Fibroblast of the aortic adventitia (primary cell): ENCODE results near the gene ANKRD6. TPM values are rescaled to one million over a fixed set of nuclear protein-coding genes. Genes with fewer than 3 reads are reported as not detected.

ENCODE experiments used
- DNase-seq: peaks from one replicate; pipeline ENCODE4 v3.0.0-alpha.2; 2010; ENCODE audit warnings: low read depth
- H3K4me3 ChIP-seq: 2 replicates; pipeline ENCODE4 v1.5.1; 2011; ENCODE audit warnings: low read depth, mild to moderate bottlenecking, control low read depth, low read length, moderate library complexity
- CTCF ChIP-seq: IDR thresholded peaks from 2 replicates; pipeline ENCODE4 v1.5.1; 2011; ENCODE audit warnings: mild to moderate bottlenecking, low read length, control low read depth, inconsistent platforms; ENCODE audit not compliant: insufficient read depth
- total RNA-seq: library from RNA; depleted of rRNA; stranded (reverse); fragments of >200 nt; gene quantifications from 2 replicates; pipeline ENCODE4 v1.2.3, GENCODE V29; 2012; ENCODE audit warnings: low replicate concordance

The ANKRD6 gene
- total RNA-seq, 1 donor = 14.6 TPM

DNA sequence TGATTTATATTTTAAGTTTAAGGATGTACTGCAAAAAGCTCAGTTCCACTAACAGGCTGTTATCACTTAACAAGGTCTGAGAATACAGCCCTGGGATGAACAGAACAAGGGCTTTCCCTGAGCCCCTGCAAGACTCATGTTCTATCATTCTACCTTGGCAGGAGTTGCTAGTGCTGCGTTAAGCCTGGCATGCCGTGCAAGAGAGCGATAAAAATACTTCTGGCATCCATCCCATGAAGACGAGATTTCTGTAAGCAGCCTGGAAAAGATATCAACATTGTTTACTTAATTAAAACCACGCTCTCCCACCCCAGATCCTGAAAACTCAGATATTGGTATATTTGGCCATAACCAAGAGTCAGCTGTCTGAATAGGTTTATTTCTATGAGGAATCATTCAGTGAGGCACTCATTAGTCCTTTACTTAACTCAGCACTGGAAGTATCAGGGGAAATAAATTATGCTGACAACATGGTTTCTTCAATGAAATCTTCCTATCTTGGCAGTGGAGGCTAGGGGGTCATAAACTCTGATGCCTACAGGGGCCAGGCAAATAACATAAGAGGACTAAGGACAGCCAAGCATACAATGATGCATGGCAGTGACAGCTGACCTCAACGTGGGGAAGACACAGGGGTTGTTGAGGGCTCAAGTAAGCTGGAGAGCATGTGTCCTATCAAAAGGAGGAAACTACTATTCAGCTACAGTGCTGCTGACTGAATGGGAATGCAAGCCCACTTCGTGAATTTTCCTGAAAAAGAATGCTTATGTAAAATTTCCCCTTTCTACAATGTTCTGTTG is 243.2 kb downstream of the ANKRD6 start:
- peak; percentile 82 for DNase-seq
- no peak overlapping the region for H3K4me3 ChIP-seq
- TF ChIP-seq CTCF = no peak

DNA sequence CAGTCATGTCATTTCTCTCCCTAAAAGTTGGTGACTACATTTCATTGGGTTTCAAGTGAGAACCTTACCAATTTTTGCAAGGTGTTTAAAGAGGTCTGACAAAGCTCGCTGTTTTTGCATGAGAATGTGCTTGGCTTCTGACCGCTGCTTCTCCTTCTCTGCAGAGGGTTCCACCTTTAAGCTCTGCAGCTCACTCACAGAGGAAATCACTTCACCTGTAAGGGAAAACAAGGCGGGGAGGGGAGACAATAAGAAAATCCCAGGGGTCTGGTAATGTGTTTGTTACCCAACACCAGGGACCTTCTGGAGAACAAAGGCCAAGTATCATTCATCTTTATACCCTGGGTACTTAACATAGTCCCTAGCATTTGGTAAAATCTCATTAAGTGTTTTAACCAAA is 245.6 kb downstream of the ANKRD6 start:
- no peak overlapping the region for H3K4me3 ChIP-seq
- TF ChIP-seq CTCF = no peak
- DNase-seq = no peak

DNA sequence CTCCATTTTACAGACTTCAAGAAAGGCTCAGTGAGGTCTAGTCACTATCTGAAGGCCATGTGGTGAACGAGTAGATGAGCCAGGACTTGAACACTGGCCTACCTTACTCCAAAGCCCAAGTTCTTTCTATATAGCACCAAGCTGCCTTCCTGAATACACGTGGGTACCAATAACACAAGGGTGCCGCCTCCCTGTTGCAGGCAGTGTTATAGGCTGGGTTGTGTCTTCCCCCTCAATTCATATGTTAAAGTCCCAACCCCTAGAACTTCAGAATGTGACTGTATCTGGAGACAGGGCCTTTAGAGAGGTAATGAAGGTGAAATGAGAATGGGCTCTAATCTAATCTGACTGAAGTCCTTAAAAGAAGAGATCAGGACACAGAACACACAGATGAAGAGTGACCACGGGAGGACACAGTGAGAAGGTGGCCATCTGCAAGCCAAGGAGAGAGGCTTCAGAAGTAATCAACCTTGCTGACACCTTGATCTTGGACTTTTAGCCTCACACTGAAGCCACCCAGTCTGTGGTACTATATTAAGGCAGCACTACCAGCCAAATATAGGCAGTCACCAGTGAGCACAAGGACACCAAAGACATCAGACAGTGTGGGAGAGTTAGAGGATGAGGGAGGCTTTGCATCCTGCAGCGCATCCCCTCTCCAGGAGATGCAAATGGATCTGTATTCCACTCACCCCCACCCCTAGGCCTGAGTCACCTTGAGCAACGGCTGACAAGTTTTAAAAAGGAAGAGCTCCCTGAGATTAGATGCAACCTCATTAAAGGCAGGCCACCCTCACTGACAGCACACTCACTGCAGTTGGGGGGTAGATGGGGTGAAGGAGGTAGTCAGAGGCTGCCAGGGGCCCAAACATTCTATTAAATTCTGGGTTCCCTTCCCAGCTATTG is 246.5 kb downstream of the ANKRD6 start:
- DNase-seq = no peak
- H3K4me3 ChIP-seq = no peak overlapping the region
- TF ChIP-seq CTCF = no peak

- no peak for DNase-seq
- no peak for TF ChIP-seq CTCF
These were observed 247.2 kb downstream of the ANKRD6 start for GRCh38 chr6:89680150-89680549.

DNA sequence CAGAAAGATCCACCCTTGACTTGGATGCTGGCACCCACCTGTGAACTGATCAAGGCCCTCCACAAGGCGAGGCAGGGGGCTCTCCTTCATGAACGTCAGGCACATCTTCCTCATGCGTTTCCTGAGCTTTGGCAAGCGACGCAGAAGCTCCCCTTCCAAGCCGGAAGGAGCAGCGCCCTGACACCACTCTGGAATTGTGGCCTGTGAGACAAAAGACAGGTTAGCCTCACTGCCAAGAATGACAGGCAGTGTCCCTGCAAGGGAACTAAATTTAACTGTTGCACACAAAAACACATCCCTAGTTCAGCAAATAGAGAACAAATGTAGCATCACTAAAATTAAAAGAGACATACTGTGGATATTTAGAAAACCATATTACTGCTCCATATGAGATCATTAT is 247.6 kb downstream of the ANKRD6 start:
- H3K4me3 ChIP-seq = no peak overlapping the region
- DNase-seq = no peak
- TF ChIP-seq CTCF = no peak

More at GRCh38 chr6:89680150-89680549, 247.2 kb downstream of the ANKRD6 start:
- no peak overlapping the region for H3K4me3 ChIP-seq

GRCh38 chr6:89681983-89682564 is 249.1 kb downstream of the ANKRD6 start:
- no peak overlapping the region for H3K4me3 ChIP-seq
- TF ChIP-seq CTCF = no peak
- no peak for DNase-seq
